Stimulated activated CD8-positive, alpha-beta memory T cell treated with anti-CD3 and anti-CD28 coated beads, Interleukin-15, amount 100 ng/mL, for 4 hours (primary cell): ENCODE measurements around the gene PIGX.
A peak's percentile ranks its signal among the peaks of the same experiment; 100 is the strongest.
"Not testable (repeated sequence)": the region's sequence is repeated elsewhere in the genome, so short reads cannot be mapped to it uniquely, and the experiment has no call there.

ENCODE experiments used
- DNase-seq, 2 donors: peaks; one replicate each; pipeline ENCODE4 v3.0.0-alpha.2; 2020; ENCODE audit warnings: low read depth in 2 of 2

PIGX gene

GRCh38 chr3:196706327-196706726 lies 5.8 kb upstream of the PIGX start:
- no peak for DNase-seq

GRCh38 chr3:196706731-196707130 lies 5.4 kb upstream of the PIGX start:
- no peak for DNase-seq

GRCh38 chr3:196707566-196707965 lies 4.6 kb upstream of the PIGX start:
- no peak for DNase-seq

GRCh38 chr3:196708467-196708866 lies 3.7 kb upstream of the PIGX start:
- no peak for DNase-seq

GRCh38 chr3:196712514-196713413 lies 587 bp downstream of the PIGX start:
- DNase-seq = peak in 1 of 2 donors; percentile 48

GRCh38 chr3:196717162-196717561 lies 5.0 kb downstream of the PIGX start:
- DNase-seq = not testable (repeated sequence)

GRCh38 chr3:196721097-196721496 lies 8.9 kb downstream of the PIGX start:
- no peak for DNase-seq

GRCh38 chr3:196726788-196727675 lies 14.9 kb downstream of the PIGX start:
- no peak for DNase-seq

- no peak for DNase-seq
Observed at GRCh38 chr3:196735751-196736150, 23.6 kb downstream of the PIGX start.

- DNase-seq = no peak
Observed at GRCh38 chr3:196736670-196737374, 24.6 kb downstream of the PIGX start.

GRCh38 chr3:196737655-196738054 lies 25.5 kb downstream of the PIGX start:
- DNase-seq = no peak

GRCh38 chr3:196739671-196740480 lies 27.7 kb downstream of the PIGX start, which contains the start of gene PAK2:
PAK2 (plus strand) TSS chr3:196739857; CDS start chr3:196782647, 42,790 bp downstream.
- peak; percentile 80 to 83 for DNase-seq

GRCh38 chr3:196740481-196741248 lies 28.5 kb downstream of the PIGX start:
- DNase-seq = no peak

GRCh38 chr3:196741249-196741889 lies 29.2 kb downstream of the PIGX start:
- no peak for DNase-seq

GRCh38 chr3:196743569-196743968 lies 31.4 kb downstream of the PIGX start:
- DNase-seq = not testable (repeated sequence)

GRCh38 chr3:196749125-196749524 lies 36.9 kb downstream of the PIGX start:
- DNase-seq = no peak

GRCh38 chr3:196753201-196753600 lies 41.0 kb downstream of the PIGX start:
- DNase-seq = no peak

- DNase-seq = no peak
Observed at GRCh38 chr3:196754091-196754981, 42.2 kb downstream of the PIGX start.

- no peak for DNase-seq
Observed at GRCh38 chr3:196756732-196757131, 44.6 kb downstream of the PIGX start.
